AG04450 (cell line): Measurements from ENCODE around the gene ATP4A. TPM values are rescaled to one million over a fixed set of nuclear protein-coding genes. Genes with fewer than 3 reads are reported as not detected.

ENCODE experiments used
- CTCF ChIA-PET: fragments of 300-600, 350-600 bp; formaldehyde crosslinking; extraction: SDS; loops from one replicate; lab custom pipeline; 2022; ENCODE audit warnings: antibody characterized with exemption, inconsistent platforms; lab: Charles Lee
- POLR2A ChIA-PET: fragments of 350-600 bp; formaldehyde crosslinking; extraction: SDS; loops from one replicate; lab custom pipeline; 2021; ENCODE audit warnings: antibody characterized with exemption, inconsistent platforms; lab: Yijun Ruan, JAX
- DNase-seq: peaks from one replicate; pipeline ENCODE4 v3.0.0-alpha.2; 2011; ENCODE audit warnings: low read depth, low spot score
- H3K27ac ChIP-seq: one replicate; pipeline ENCODE4 v1.5.1; 2012; ENCODE audit warnings: low read depth, low read length, control low read depth
- H3K27me3 ChIP-seq: one replicate; pipeline ENCODE4 v1.6.0; 2012; ENCODE audit warnings: low read length; ENCODE audit not compliant: control insufficient read depth, insufficient read depth
- H3K4me3 ChIP-seq: 2 replicates; pipeline ENCODE4 v1.5.1; 2011; ENCODE audit warnings: mild to moderate bottlenecking, low read depth, low read length, control low read depth
- H3K9me3 ChIP-seq: 2 replicates; pipeline ENCODE4 v1.5.1; 2012; ENCODE audit warnings: low read length; ENCODE audit not compliant: control insufficient read depth, insufficient read depth
- polyA plus RNA-seq: library from polyadenylated mRNA; depleted of rRNA; stranded (reverse); fragments of >200 nt; gene quantifications from 2 replicates; pipeline ENCODE4 v1.2.3, GENCODE V29; 2011
- TF ChIP-seq, protein P1 (sequence below): IDR thresholded peaks from 2 replicates; pipeline ENCODE4 v1.5.1; 2011; ENCODE audit warnings: low read depth, low read length, control low read depth, inconsistent platforms

Gene ATP4A
- polyA plus RNA-seq, 1 experiment: not detected

DNA sequence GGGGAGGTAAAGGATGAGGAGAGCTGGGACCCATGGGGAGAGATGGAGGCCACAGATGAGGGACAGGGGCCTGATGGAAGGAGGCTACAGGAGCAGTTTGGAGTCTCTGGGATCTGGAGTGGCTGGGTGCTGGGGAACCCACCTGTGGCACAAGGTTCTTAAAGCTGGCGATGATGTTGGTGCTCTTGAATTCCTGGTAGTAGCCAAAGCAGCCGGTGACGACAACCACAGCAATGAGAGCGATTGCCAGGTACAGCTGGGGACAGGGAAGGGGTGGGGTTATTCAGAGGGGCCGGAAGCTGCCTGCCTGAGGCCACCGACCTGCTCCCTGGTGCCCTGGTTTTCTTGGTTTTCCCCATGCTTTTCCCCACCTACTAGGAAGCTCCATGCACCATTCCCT is 2.8 kb downstream of the ATP4A start:
- Histone ChIP-seq H3K27me3 (peaks cover 18% of the 10 kb centered on the region), H3K9me3 (peaks cover 10% of the 10 kb centered on the region; the same call in 1 of the 2 replicates), H3K27ac (no peak overlapping the region), H3K4me3 (no peak overlapping the region)
- CTCF ChIA-PET: interaction anchor here (1.9 kb wide), 1 partner anchor 12 kb away, joined by 5 read pairs; no protein-coding TSS in a partner anchor
- TF ChIP-seq, protein P1, sequence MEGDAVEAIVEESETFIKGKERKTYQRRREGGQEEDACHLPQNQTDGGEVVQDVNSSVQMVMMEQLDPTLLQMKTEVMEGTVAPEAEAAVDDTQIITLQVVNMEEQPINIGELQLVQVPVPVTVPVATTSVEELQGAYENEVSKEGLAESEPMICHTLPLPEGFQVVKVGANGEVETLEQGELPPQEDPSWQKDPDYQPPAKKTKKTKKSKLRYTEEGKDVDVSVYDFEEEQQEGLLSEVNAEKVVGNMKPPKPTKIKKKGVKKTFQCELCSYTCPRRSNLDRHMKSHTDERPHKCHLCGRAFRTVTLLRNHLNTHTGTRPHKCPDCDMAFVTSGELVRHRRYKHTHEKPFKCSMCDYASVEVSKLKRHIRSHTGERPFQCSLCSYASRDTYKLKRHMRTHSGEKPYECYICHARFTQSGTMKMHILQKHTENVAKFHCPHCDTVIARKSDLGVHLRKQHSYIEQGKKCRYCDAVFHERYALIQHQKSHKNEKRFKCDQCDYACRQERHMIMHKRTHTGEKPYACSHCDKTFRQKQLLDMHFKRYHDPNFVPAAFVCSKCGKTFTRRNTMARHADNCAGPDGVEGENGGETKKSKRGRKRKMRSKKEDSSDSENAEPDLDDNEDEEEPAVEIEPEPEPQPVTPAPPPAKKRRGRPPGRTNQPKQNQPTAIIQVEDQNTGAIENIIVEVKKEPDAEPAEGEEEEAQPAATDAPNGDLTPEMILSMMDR: no peak
- DNase-seq: no peak
- POLR2A ChIA-PET: no interaction called here

- no peak for DNase-seq
- CTCF ChIA-PET: interaction anchor here (1.9 kb wide), 1 partner anchor 12 kb away, joined by 5 read pairs; no protein-coding TSS in a partner anchor
- no peak overlapping the region for H3K4me3 ChIP-seq
- peaks cover 18% of the 10 kb centered on the region for H3K27me3 ChIP-seq
- TF ChIP-seq, protein P1: no peak
- peaks cover 10% of the 10 kb centered on the region; the same call in 1 of the 2 replicates for H3K9me3 ChIP-seq
- no peak overlapping the region for H3K27ac ChIP-seq
- POLR2A ChIA-PET: no interaction called here
These were observed 3.2 kb downstream of the ATP4A start for GRCh38 chr19:35560271-35560670.

GRCh38 chr19:35559781-35560180 is 3.7 kb downstream of the ATP4A start:
- Histone ChIP-seq H3K27me3 (peaks cover 20% of the 10 kb centered on the region), H3K27ac (no peak overlapping the region), H3K4me3 (no peak overlapping the region), H3K9me3 (peaks cover 10% of the 10 kb centered on the region; the same call in 1 of the 2 replicates)
- POLR2A ChIA-PET: no interaction called here
- CTCF ChIA-PET: interaction anchor here (1.9 kb wide), 1 partner anchor 12 kb away, joined by 5 read pairs; no protein-coding TSS in a partner anchor
- TF ChIP-seq, protein P1: no peak
- DNase-seq: no peak

DNA sequence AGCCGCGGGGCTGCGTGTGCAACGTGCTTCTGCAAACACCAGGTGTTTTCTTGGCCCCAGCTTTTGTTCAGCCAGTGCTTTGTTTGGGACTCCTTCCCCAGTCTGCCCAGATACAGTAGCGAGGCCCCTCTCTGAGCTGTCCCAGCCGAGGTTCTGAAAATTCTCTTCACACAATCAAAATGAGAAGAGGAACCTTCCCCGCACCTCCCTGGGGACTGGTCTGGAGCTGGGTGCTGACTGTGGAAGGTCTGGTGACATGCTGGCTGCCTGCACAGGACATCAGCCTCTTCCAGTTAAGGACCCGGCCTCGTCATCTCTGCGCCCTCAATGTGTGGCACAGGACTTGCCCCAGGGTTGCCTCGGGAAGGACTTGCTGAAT is 4.2 kb downstream of the ATP4A start:
- CTCF ChIA-PET: interaction anchor here (1.9 kb wide), 1 partner anchor 11 kb away, joined by 5 read pairs; no protein-coding TSS in a partner anchor

More for the DNA sequence above, 4.2 kb downstream of the ATP4A start:
- no peak for DNase-seq
- no peak overlapping the region for H3K4me3 ChIP-seq
- POLR2A ChIA-PET: no interaction called here
- H3K9me3 ChIP-seq: peaks cover 10% of the 10 kb centered on the region; the same call in 1 of the 2 replicates
- no peak overlapping the region for H3K27ac ChIP-seq
- TF ChIP-seq, protein P1: no peak
- H3K27me3 ChIP-seq: peaks cover 18% of the 10 kb centered on the region
